ENCODE data around the gene TMC5.

GRCh38 chr16:19379838-19380237 lies 37.8 kb upstream of the TMC5 start:
- TF ChIP-seq POLR2AphosphoS5 (IDR thresholded peaks at IDR 0.05; ENCODE audit: low read depth, low read length) = no peak
- no peak for TF ChIP-seq RXRA (IDR thresholded peaks at IDR 0.05; ENCODE audit: insufficient read depth, low read depth, low read length)
